VCaP (cell line): Measurements from ENCODE around the gene PHF8.

Source experiments
- H3K27ac ChIP-seq: fragments of 450-650 bp; 2 replicates; pipeline ENCODE4 v1.5.1; 2017
- TF ChIP-seq, protein P1 (sequence below): fragments of 450-650 bp; conservative IDR thresholded peaks from 2 replicates; pipeline ENCODE4 v1.5.1; 2017; ENCODE audit warnings: mild to moderate bottlenecking, moderate library complexity

The PHF8 gene

DNA sequence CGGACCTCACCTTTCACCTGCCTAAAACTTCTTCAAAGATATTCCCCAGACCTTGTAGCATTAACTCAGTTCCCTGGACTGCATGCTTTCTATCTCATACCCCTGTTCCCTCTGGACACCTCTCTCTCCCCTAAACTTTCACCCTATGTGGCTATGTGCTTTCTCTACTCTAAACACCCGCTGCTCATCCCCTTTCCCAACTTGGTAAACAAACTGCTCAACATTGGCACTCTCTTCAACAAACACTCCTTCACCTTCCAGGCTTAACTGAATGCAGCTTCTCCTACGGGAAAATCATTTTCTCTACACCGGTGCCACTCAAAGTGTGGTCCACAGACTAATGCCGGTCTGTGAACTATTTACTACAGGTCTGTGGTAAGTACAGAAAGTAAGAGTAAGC is 19.9 kb downstream of the PHF8 start:
- TF ChIP-seq, protein P1, sequence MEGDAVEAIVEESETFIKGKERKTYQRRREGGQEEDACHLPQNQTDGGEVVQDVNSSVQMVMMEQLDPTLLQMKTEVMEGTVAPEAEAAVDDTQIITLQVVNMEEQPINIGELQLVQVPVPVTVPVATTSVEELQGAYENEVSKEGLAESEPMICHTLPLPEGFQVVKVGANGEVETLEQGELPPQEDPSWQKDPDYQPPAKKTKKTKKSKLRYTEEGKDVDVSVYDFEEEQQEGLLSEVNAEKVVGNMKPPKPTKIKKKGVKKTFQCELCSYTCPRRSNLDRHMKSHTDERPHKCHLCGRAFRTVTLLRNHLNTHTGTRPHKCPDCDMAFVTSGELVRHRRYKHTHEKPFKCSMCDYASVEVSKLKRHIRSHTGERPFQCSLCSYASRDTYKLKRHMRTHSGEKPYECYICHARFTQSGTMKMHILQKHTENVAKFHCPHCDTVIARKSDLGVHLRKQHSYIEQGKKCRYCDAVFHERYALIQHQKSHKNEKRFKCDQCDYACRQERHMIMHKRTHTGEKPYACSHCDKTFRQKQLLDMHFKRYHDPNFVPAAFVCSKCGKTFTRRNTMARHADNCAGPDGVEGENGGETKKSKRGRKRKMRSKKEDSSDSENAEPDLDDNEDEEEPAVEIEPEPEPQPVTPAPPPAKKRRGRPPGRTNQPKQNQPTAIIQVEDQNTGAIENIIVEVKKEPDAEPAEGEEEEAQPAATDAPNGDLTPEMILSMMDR, result no peak
- H3K27ac ChIP-seq, result no peak overlapping the region

DNA sequence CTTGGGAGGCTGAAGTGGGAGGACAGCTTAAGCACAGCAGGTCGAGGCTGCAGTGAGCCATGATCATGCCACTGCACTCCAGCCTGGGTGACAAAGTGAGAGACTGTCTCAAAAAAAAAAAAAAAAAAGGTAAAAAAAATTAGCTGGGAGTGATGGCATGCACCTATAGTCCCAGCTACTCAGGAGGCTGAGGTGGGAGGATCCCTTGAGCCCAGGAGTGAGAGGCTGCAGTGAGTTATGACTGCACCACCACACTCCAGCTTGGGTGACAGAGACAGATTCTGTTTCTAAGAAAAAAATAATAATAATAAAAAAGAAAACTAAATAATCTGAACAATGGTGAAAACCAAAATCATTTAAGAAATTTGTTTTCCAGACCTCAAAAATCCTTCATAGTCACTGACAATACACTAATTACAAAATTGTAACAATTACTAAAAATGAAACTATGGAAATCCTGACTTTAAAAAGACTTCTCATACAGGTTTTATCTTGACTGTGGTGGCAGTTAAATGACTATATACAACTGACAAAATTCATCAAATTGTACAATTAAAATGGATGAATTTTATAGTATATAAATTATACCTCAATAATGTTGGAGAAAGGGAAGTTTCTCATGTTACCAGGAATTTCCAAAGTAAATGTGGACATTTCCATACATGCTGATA is 31.3 kb downstream of the PHF8 start:
- TF ChIP-seq, protein P1, result no peak
- no peak overlapping the region for H3K27ac ChIP-seq

DNA sequence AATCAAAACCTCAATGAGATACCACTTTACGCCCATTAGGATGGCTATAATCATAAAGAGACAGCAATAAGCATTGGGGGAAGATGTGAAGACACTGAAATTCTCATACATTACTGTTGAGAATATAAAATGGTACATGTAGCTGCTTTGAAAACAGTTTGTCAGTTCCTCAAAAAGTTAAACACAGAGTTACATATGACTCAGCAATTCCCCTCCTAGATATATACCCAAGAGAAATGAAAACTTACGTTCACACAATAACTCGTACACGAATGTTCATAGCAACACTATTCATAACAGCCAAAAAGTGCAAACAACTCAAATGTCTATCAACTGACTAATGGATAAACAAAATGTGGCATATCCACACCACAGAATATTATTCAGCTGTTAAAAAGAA is 36.6 kb downstream of the PHF8 start:
- no peak overlapping the region for H3K27ac ChIP-seq
- TF ChIP-seq, protein P1, result no peak

DNA sequence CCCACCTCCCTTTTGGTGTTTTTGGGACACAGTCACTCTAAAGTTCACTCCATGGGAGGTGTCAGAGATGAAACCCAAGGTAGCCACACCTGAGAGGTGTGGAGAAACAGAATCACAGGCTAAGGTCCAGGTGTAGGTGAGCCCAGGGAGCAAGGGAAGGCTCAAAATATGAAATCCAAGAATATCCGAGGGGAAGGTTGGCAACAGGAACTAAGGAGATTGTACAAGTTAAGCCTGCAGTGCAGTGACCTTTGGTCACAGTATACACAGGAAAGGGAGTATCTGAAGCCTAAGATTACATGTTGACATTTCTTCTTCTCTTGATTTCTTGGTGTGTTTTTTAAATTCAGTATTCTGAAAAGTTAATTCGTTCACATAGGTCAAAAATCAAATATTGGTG is 46.5 kb downstream of the PHF8 start:
- H3K27ac ChIP-seq, result no peak overlapping the region
- TF ChIP-seq, protein P1, result no peak

DNA sequence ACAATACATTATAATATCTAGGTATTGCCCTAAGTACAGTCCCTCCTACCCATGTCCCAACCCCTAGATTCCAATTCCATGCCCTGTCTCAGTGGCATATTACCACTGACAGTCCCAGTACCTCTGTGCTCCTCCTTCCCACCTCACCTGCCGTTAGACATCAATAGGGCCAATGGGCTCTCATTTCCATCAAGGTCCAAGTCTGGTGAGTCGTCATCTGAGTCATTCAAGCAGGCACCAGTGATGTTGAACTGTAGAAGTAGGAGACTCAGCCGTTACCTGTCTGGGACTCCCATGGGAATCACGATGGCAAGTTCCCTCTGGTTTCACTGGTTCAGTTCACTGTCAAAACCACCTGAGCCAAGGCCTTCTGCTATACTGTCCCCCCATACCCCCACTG is 51.7 kb downstream of the PHF8 start:
- H3K27ac ChIP-seq, result no peak overlapping the region
- TF ChIP-seq, protein P1, result no peak

DNA sequence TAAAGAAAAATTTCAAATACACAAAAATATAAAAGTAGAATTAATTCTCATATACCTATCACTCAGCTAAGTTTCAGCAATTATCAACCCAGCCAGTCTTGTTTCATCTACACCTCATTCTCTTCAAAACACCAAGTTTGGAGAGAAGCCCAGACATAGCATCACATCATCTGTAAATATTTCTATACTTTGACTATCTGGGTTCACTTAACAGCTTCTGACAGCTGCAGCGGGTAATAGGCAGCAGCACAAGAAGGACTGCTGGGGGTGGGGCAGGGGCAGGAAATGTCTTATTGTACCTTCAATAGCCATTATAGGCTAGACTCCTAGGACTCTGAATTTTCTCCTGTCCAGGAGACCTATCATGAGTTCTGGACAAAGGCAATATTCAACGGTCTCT is 54.1 kb downstream of the PHF8 start:
- no peak overlapping the region for H3K27ac ChIP-seq
- TF ChIP-seq, protein P1, result no peak

DNA sequence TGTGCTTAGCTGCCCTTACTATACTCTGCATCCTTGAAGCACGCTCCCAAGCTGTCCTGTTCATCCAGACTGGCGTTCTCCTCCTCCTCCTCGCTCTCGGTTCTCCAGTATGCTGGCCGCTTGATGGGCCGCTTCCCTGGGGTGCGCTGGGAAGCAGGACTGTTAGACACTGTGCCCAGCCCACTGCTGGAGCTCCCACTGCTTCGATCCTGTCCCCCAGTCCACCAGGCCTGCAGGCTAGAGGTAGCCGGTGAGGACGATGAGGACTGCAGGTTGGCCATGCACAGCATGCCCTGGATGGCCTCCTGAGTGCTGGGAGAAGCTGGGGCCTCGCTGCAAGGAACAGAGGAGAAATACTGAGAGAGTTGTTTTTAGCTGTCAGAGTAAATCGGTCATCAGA is 59.4 kb downstream of the PHF8 start:
- TF ChIP-seq, protein P1, result no peak

More for the DNA sequence above, 59.4 kb downstream of the PHF8 start:
- H3K27ac ChIP-seq, result no peak overlapping the region
